NCI-H187 treated with DMSO at 0.1 percent for 48 hours (cell line): Measurements from ENCODE around the gene BET1L.
"Not testable (repeated sequence)": the region's sequence is repeated elsewhere in the genome, so short reads cannot be mapped to it uniquely, and the experiment has no call there.

Experiments
- DNase-seq: peaks from one replicate; lab custom pipeline; 2025; lab: John Stamatoyannopoulos, UW

The BET1L gene

DNA sequence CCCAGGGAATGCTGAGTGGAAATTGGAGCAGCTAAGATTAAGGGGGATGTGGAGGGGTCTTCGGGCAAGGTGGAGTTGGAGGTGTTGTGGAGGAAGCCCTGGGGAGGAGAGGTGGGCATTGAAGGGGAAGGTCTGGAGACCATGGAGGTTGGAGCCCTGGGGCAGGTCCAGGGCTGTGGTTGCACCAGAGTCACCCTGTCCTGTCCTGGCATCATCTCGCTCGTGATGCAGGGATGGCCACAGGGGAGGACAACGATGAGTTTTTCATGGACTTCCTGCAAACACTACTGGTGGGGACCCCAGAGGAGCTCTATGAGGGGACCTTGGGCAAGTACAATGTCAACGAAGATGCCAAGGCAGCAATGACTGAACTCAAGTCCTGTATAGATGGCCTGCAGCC lies 13.7 kb downstream of the BET1L start:
- not testable (repeated sequence) for DNase-seq

DNA sequence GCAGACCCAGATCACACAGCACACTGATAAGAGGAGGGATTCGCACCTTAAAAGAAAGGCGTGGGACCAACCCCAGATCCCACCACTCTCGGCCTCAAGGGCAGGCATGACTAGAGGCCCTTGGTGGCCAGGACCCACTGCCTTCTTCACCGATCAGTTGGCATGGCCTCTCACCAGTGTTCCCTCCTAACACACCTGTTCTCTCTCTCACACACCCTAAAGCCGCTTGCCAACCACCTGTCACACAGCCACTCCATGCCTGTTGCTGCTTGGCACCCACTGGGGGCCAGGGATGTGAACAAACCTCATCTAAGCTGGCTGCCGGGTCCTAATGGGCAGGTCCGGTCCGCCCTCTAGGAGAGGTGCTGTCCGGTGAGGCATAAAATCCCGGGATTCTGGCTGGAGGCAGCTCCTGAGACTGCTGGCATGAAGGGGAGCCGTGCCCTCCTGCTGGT lies 14.5 kb downstream of the BET1L start, which contains the start of gene SCGB1C1:
Gene SCGB1C1, plus strand, starts transcription at position 405 of the 455 bp plus-strand sequence. Its CDS starts 22 bp downstream, at position 427.
- not testable (repeated sequence) for DNase-seq

DNA sequence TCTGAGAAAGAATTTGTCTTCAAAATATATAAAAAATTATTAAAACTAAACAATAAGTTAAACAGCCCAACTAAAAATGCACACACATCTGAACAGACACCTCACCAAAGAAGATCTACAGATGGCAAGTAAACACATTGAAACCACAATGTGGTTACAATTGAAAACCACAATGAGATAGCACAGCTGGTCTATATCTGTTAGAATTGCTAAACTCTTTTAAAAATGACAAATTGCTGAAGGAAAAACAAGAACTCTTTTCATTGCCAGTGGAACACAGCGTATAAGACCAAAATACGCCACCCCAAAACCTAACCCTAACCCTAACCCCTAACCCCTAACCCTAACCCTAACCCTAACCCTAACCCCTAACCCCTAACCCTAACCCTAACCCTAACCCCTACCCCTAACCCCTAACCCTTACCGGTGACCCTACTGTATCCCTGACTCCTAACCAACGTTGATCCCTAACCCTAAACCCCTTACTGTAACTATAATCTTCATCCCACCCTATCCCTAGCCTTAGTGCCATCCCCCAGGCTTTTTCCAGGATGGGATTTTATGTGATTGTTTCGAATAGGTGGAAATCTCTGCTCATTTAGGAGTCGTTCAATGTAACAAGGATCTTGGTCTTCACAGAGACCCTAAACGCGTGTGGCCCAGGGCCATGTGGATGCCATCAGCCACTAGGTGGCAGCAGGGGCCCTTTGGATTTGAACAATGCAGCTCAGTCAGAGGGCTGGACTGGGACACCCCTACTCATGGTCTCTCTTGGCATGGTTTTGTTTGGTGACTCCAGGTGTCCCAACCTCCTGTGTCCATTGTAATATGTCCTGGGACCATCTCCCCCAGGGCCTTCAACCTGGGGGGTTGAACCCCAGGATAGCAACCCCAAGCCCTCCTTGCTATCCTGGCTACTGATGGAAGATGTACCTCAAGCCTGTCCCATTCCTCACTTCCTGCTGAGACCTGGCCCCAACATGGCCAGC lies 15.4 kb downstream of the BET1L start:
- not testable (repeated sequence) for DNase-seq

DNA sequence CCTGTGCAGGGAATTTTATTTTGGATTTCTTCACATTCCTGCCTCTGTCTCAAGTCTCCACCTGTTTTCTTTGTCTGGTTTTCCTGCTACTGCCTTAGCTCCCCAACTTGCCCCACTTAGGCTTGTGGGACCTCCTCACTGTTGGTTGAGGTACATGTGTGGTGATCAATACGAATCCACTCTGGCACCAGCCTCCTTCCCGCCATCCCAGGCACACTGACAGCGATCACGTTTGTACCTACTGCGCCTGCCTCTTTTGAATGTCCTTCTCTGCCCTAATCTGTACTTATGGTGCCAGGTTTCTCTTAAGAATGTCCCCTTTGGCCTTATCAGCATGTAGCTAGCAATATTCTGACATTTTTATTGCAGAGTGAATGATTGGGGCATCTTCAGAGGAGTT lies 16.7 kb downstream of the BET1L start:
- DNase-seq: not testable (repeated sequence)

DNA sequence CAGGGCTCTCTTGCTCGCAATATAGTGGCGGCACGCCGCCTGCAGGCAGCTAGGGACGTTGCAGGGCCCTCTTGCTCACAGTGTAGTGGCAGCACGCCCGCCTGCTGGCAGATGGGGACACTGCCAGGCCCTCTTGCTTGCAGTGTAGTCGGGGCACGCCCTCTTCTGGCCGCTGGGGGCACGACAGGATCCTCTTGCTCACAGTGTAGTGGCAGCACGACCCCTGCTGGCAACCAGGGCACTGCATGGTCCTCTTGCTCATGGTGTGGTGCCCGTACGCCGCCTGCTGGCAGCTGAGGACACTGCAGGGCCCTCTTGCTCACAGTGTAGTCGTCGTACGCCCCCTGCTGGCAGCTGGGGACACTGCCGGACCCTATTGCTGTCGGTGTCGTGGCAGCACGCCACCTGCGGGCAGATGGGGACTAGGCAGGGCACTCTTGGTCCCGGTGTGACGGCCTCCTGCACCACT lies 17.3 kb downstream of the BET1L start:
- not testable (repeated sequence) for DNase-seq

DNA sequence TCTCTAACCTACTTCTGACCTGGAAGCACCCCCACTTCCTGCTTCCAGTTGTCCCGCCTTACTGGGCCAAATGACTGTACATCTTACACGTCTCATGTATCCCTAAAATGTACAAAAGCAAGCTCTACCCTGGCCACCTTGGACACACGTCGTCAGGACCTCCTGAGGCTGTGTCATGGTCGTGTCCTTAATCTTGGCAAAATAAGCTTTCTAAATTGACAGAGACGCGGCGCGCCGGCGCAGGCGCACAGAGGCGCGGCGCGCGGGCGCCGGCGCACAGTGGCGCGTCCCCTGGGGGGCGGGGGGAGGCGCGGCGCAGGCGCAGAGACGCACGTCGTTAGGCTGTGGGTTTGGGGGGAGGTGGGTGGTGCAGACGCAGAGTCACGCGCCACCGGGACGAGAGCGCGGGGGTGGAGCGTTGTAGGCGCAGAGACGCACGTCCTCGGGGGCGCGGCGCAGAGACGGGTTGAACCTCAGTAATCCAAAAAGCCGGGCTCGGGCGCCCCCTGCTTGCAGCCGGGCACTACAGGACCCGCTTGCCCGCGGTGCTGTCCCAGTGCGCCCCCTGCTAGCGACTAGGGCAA lies 17.9 kb downstream of the BET1L start:
- DNase-seq: not testable (repeated sequence)

DNA sequence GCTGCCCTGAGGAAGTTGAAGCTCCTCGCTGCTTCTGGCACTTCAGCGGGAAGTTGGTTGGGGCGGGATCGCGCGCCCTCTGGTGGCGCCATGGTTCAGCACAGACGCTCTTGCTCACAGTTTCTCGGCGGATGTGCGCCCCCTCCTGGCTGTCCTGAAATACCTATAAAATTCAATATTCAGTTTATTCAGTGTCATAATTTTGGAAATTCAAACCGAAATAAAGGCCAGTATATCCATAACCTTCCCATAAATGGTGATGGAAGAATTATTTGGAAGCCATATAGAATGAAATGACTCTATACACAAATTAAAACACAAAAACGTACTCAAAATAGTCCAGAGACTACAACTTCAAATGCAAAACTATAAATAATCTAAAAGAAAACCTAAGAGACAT lies 27.0 kb downstream of the BET1L start:
- DNase-seq: not testable (repeated sequence)
